Measurements from ENCODE around the gene STUM.

The STUM gene

DNA sequence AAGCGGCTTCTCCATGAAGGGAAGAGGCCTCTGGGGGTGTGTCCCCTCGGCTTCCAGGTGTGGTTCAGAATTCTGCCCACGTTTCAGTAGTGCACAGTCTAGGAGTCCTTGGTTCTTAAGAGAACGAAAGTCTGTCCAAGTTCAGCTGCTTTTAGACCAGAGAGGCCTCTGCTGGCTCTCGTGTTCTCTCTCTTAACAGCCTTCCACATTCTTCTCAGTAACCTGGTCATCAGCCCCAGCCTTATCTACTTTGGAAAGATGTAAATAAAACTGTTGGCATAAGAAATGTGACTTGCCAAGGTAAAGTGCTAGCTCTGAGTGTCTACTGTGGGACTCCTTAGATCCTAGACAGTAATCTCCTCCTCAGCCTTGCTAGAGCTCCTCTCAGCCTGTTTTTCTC is 15.3 kb upstream of the STUM start:
- no peak overlapping the region for H3K27ac ChIP-seq (ENCODE audit: low read length)
- H3K4me2 ChIP-seq (ENCODE audit: insufficient read depth, low read length), result no peak overlapping the region
- no peaks in the 10 kb centered on the region for H3K79me2 ChIP-seq (ENCODE audit: insufficient read depth, low read length)
- H3K27me3 ChIP-seq (ENCODE audit: insufficient read depth, low read length, poor library complexity), result peaks cover 42% of the 10 kb centered on the region
- H4K20me1 ChIP-seq (ENCODE audit: insufficient read depth, low read length), result no peaks in the 10 kb centered on the region
- no peaks in the 10 kb centered on the region for H3K36me3 ChIP-seq (ENCODE audit: insufficient read depth, low read length)
- ATAC-seq (ENCODE audit: insufficient read depth, low read depth) (no peak), DNase-seq (no peak)
- no peak overlapping the region for H3K9ac ChIP-seq (ENCODE audit: low read depth, low read length)
- no peak overlapping the region for H3K4me3 ChIP-seq (ENCODE audit: low read depth in 1 of 2, low read length in 2 of 2)
- no peaks in the 10 kb centered on the region for H3K4me1 ChIP-seq (ENCODE audit: insufficient read depth, low read length)
- no peak overlapping the region for H2AFZ ChIP-seq (ENCODE audit: low read depth, low read length)
- H3K9me3 ChIP-seq (ENCODE audit: insufficient read depth, low read length, severe bottlenecking), result no peaks in the 10 kb centered on the region
- TF ChIP-seq, protein P1, sequence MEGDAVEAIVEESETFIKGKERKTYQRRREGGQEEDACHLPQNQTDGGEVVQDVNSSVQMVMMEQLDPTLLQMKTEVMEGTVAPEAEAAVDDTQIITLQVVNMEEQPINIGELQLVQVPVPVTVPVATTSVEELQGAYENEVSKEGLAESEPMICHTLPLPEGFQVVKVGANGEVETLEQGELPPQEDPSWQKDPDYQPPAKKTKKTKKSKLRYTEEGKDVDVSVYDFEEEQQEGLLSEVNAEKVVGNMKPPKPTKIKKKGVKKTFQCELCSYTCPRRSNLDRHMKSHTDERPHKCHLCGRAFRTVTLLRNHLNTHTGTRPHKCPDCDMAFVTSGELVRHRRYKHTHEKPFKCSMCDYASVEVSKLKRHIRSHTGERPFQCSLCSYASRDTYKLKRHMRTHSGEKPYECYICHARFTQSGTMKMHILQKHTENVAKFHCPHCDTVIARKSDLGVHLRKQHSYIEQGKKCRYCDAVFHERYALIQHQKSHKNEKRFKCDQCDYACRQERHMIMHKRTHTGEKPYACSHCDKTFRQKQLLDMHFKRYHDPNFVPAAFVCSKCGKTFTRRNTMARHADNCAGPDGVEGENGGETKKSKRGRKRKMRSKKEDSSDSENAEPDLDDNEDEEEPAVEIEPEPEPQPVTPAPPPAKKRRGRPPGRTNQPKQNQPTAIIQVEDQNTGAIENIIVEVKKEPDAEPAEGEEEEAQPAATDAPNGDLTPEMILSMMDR (IDR thresholded peaks at IDR 0.05; ENCODE audit: borderline replicate concordance, extremely low read depth, low read length, poor library complexity, severe bottlenecking), result no peak
- no peak for TF ChIP-seq EZH2 (IDR thresholded peaks at IDR 0.05; ENCODE audit: borderline replicate concordance, low read depth, low read length, severe bottlenecking)

DNA sequence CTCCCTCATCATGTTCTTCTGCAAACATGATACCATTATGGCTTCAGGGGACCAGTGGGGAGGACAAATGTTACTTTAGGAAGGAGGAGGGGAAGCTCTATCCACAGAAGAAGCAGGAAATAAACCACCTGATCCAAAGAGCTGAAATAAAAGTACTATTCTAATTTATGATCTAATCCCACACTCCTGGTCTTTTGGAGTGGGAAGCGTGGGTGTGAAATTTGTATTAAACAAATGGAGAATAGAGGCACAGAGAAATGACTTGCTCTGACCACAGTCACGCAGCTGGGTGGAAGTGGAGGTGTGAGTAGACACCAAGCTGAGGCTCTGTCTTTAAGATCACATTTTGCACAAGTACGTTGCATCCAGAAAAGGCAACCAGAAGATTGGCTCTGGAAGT is 14.5 kb upstream of the STUM start:
- H3K27me3 ChIP-seq (ENCODE audit: insufficient read depth, low read length, poor library complexity), result peaks cover 34% of the 10 kb centered on the region
- H3K4me3 ChIP-seq (ENCODE audit: low read depth in 1 of 2, low read length in 2 of 2), result no peak overlapping the region
- H4K20me1 ChIP-seq (ENCODE audit: insufficient read depth, low read length), result no peaks in the 10 kb centered on the region
- no peaks in the 10 kb centered on the region for H3K36me3 ChIP-seq (ENCODE audit: insufficient read depth, low read length)
- H3K4me1 ChIP-seq (ENCODE audit: insufficient read depth, low read length), result no peaks in the 10 kb centered on the region
- no peak overlapping the region for H3K9ac ChIP-seq (ENCODE audit: low read depth, low read length)
- H2AFZ ChIP-seq (ENCODE audit: low read depth, low read length), result no peak overlapping the region
- TF ChIP-seq, protein P1 (IDR thresholded peaks at IDR 0.05; ENCODE audit: borderline replicate concordance, extremely low read depth, low read length, poor library complexity, severe bottlenecking), result no peak
- TF ChIP-seq EZH2 (IDR thresholded peaks at IDR 0.05; ENCODE audit: borderline replicate concordance, low read depth, low read length, severe bottlenecking), result no peak
- H3K27ac ChIP-seq (ENCODE audit: low read length), result no peak overlapping the region
- H3K9me3 ChIP-seq (ENCODE audit: insufficient read depth, low read length, severe bottlenecking), result no peaks in the 10 kb centered on the region
- no peaks in the 10 kb centered on the region for H3K79me2 ChIP-seq (ENCODE audit: insufficient read depth, low read length)
- no peak overlapping the region for H3K4me2 ChIP-seq (ENCODE audit: insufficient read depth, low read length)
- ATAC-seq (ENCODE audit: insufficient read depth, low read depth) (no peak), DNase-seq (no peak)

DNA sequence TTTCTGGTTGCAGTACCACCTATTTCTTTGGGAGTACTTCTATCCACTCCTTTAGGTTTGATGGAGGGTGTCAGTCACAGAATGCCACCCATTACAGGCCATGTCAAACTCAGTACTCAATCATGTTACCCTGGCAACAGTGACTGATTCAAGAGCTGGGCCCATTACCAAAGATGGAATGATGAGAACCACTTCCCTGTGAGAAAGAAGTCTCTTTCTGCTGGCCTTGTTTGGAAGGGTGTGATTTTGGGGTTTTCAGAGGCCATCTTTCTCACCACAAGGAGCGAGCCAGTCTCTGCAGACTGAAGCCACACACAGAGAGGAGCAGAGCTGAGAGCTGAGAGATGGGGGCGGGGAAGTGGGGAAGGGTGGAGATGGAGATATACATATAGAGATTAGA is 13.9 kb upstream of the STUM start:
- Histone ChIP-seq H3K36me3 (ENCODE audit: insufficient read depth, low read length) (no peaks in the 10 kb centered on the region), H3K27me3 (ENCODE audit: insufficient read depth, low read length, poor library complexity) (peaks cover 30% of the 10 kb centered on the region), H3K4me2 (ENCODE audit: insufficient read depth, low read length) (no peak overlapping the region), H3K79me2 (ENCODE audit: insufficient read depth, low read length) (no peaks in the 10 kb centered on the region), H3K4me1 (ENCODE audit: insufficient read depth, low read length) (no peaks in the 10 kb centered on the region), H3K9me3 (ENCODE audit: insufficient read depth, low read length, severe bottlenecking) (no peaks in the 10 kb centered on the region), H4K20me1 (ENCODE audit: insufficient read depth, low read length) (no peaks in the 10 kb centered on the region), H3K27ac (ENCODE audit: low read length) (no peak overlapping the region), H3K9ac (ENCODE audit: low read depth, low read length) (no peak overlapping the region), H2AFZ (ENCODE audit: low read depth, low read length) (no peak overlapping the region), H3K4me3 (ENCODE audit: low read depth in 1 of 2, low read length in 2 of 2) (no peak overlapping the region)
- ATAC-seq (ENCODE audit: insufficient read depth, low read depth) (no peak), DNase-seq (no peak)
- TF ChIP-seq, protein P1 (IDR thresholded peaks at IDR 0.05; ENCODE audit: borderline replicate concordance, extremely low read depth, low read length, poor library complexity, severe bottlenecking), result no peak
- TF ChIP-seq EZH2 (IDR thresholded peaks at IDR 0.05; ENCODE audit: borderline replicate concordance, low read depth, low read length, severe bottlenecking), result no peak

DNA sequence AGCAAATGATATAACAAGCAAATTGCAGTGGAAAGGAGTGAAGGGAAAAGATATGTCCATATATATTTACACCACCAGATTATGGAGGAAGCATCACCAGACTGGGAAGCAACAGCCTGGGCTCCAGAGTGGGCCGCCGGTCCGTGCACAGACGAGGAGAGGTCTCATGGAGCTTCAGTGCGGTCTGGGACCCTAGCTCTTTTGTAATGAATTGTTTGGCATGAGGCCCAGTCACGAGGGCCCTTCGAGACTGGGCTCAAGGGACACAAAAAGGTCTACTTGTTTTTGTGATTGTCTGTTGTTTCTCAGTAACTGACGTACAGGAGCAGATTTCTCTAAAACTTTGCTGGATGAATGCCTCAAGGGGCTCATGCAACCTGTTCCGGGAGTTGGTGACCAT is 12.9 kb upstream of the STUM start:
- TF ChIP-seq EZH2 (IDR thresholded peaks at IDR 0.05; ENCODE audit: borderline replicate concordance, low read depth, low read length, severe bottlenecking), result no peak
- TF ChIP-seq, protein P1 (IDR thresholded peaks at IDR 0.05; ENCODE audit: borderline replicate concordance, extremely low read depth, low read length, poor library complexity, severe bottlenecking), result no peak
- H4K20me1 ChIP-seq (ENCODE audit: insufficient read depth, low read length), result no peaks in the 10 kb centered on the region
- H3K79me2 ChIP-seq (ENCODE audit: insufficient read depth, low read length), result no peaks in the 10 kb centered on the region
- H2AFZ ChIP-seq (ENCODE audit: low read depth, low read length), result no peak overlapping the region
- H3K27me3 ChIP-seq (ENCODE audit: insufficient read depth, low read length, poor library complexity), result peaks cover 29% of the 10 kb centered on the region
- H3K27ac ChIP-seq (ENCODE audit: low read length), result no peak overlapping the region
- H3K4me1 ChIP-seq (ENCODE audit: insufficient read depth, low read length), result no peaks in the 10 kb centered on the region
- no peaks in the 10 kb centered on the region for H3K36me3 ChIP-seq (ENCODE audit: insufficient read depth, low read length)
- DNase-seq (no peak), ATAC-seq (ENCODE audit: insufficient read depth, low read depth) (no peak)
- H3K9ac ChIP-seq (ENCODE audit: low read depth, low read length), result no peak overlapping the region
- no peak overlapping the region for H3K4me3 ChIP-seq (ENCODE audit: low read depth in 1 of 2, low read length in 2 of 2)
- no peak overlapping the region for H3K4me2 ChIP-seq (ENCODE audit: insufficient read depth, low read length)
- no peaks in the 10 kb centered on the region for H3K9me3 ChIP-seq (ENCODE audit: insufficient read depth, low read length, severe bottlenecking)

All from DND-41 (cell line).